HG03342 (cell line): ENCODE results near the gene RNF25.
A peak's percentile ranks its signal among the peaks of the same experiment; 100 is the strongest.

Experiments
- ATAC-seq: cut with Tn5 transposase; IDR thresholded peaks from one replicate; pipeline ENCODE4 v1.9.1; 2021; ENCODE audit warnings: mild to moderate bottlenecking, moderate library complexity; ENCODE audit not compliant: unreplicated experiment

RNF25 gene, protein sequence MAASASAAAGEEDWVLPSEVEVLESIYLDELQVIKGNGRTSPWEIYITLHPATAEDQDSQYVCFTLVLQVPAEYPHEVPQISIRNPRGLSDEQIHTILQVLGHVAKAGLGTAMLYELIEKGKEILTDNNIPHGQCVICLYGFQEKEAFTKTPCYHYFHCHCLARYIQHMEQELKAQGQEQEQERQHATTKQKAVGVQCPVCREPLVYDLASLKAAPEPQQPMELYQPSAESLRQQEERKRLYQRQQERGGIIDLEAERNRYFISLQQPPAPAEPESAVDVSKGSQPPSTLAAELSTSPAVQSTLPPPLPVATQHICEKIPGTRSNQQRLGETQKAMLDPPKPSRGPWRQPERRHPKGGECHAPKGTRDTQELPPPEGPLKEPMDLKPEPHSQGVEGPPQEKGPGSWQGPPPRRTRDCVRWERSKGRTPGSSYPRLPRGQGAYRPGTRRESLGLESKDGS

DNA sequence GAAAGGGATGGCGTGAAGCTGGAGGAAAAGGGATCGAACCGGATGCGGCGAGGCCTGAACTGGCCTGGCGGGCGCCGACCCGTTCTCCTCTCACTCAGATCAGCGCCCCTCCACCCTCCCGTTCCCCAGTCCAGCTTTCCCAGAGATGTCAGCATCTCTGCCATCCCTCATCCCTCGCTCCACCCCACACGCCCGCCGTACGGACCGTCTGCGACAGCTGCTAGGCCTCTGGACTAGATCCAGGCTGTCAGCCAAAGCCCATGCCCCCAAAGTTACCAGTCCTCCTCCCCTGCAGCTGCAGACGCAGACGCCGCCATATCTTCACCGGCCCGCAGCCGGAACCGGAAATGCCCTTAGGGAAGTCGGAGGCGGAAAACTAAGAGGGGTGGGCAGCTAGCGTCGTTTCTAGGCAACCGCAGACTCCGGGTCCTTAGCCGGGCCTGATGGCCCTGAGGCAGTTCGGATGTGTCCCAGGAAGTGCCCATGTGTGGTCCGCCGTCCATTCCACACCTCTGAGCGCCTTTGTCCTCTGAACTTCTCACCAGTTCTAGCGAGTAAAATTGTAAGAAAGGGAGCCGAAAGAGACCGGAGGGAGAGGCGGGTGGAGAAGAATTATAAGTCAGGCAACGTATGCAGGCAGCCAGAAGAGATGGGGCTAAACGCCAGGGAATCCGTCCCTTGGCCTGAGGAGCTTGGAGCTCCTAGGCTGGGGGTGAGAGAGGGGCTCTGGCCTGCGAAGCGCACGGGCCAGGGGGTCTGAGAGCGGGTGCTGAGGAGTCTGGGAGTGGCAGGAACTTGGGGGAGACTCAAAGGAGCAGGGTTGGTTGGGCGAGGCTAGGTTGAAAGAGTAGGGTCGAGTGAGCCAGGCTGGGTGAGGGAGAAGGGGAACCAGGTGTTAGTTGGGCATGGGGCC, at the start of gene RNF25, which contains the start of gene STK36:
Gene RNF25 (minus strand): TSS at position 349 of the 913 bp plus-strand sequence. CDS start 32 bp downstream, at position 317.
Gene STK36 (plus strand): TSS at position 433 of the 913 bp plus-strand sequence. CDS start 744 bp downstream, outside the sequence.
- ATAC-seq, result peak; percentile 98

DNA sequence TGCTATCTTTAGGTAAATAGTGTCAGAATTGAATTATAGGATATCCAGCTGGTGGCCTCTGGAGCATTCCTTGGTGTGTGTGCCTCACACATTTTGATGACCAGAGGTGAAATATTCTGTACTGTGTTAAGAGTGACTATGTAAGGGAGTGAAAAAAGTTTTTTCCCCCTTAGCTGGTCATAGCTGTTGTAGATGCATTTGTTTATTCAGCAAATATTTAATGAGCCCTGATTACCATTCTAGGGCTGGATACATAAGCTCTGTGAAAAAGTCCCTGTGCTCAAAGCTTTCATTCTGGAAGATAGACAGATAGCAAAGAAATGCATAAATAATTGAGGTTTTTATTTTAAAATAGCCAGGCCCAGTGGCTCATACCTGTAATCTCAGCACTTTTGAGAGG, 49.7 kb upstream of the RNF25 start:
- ATAC-seq, result no peak

GRCh38 chr2:218720048-218721041, 48.5 kb upstream of the RNF25 start:
- no peak for ATAC-seq

- no peak for ATAC-seq
Observed at GRCh38 chr2:218719457-218719856, 47.7 kb upstream of the RNF25 start.

GRCh38 chr2:218718058-218718457, 46.3 kb upstream of the RNF25 start:
- ATAC-seq, result no peak

GRCh38 chr2:218717262-218717661, 45.5 kb upstream of the RNF25 start:
- ATAC-seq, result no peak

- no peak for ATAC-seq
Observed at GRCh38 chr2:218716070-218716469, 44.3 kb upstream of the RNF25 start.

GRCh38 chr2:218713922-218714321, 42.1 kb upstream of the RNF25 start:
- ATAC-seq, result no peak

- ATAC-seq, result no peak
Observed at GRCh38 chr2:218711550-218711929, 39.7 kb upstream of the RNF25 start.

- peak; percentile 84 for ATAC-seq
Observed at GRCh38 chr2:218710687-218711549, 39.1 kb upstream of the RNF25 start, which contains the start of gene TTLL4. TTLL4 (plus strand) TSS chr2:218710835; CDS start chr2:218737677, 26,842 bp downstream.

DNA sequence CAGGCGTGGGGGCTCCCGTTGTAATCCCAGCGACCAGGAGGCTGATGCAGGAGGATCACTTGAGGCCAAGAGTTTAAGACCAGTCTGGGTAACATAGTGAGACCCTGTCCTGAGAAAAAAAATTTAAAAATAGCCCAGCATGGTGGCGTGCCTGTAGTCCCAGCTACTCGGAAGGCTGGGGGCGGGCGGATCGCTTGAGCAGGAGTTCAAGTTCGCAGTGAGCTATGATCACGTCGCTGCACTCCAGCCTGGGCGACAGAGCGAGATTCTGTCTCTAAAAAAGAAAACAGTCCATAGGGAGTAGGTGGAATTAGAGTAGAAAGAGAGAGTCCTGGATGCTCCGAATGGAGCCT, 38.5 kb upstream of the RNF25 start:
- no peak for ATAC-seq

DNA sequence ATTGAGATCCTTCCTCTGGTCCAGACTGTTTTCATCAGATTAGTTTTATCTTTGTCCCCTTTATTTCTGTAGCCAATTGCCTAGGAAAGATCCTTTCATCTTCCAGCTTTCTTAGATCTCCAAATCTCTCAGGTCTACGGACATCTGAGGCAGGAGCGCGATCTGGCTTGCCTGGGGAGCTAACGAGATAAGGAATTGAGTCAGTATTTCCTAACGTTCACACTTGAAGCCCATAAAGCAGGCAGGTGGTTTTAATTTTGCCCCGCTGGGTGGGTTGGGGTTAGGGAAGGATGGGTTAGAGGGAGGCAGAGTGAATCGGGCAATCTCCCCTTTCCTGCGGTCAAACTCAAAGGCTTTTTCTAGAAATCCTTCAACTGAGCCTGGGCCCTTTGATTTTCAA, 38.1 kb upstream of the RNF25 start:
- no peak for ATAC-seq

DNA sequence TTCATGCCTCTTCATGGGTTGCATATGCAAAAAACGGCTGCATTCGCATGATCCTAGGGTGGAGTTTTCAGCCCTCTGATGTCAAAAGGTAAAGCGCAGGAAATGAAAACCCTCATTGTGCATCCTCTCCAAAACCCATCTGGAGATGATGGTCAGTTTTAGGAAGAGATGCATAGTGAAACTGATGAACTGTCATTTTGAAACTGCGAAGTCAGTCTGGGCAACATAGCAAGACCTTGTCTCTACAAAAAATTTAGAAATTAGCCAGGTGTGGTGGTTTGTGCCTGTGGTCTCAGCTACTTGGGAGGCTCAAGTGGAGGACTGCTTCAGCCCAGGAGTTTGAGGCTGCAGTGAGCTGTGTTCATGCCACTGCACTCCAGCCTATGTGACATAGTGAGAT, 36.3 kb upstream of the RNF25 start:
- peak; percentile 45 for ATAC-seq

- ATAC-seq, result no peak
Observed at GRCh38 chr2:218703341-218703740, 31.5 kb upstream of the RNF25 start.

DNA sequence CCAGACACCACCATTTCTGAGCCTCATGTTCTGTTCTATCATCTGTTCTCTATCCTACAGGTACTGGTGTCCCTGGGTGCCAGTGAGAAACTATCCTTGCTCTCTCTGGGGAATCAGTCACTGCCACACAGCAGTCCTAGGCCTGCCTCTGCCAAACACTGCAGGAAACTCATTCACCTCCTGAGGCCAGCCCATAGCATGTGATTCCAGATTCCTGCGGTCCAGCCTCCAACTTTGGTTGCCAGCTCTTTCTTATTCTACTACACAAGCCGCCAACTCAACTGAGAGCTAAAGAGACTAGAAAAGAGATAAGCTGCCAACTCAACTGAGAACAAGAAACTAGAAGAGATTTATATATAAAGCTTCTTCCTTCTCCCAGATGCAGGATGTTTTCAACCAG, 30.0 kb upstream of the RNF25 start:
- no peak for ATAC-seq

DNA sequence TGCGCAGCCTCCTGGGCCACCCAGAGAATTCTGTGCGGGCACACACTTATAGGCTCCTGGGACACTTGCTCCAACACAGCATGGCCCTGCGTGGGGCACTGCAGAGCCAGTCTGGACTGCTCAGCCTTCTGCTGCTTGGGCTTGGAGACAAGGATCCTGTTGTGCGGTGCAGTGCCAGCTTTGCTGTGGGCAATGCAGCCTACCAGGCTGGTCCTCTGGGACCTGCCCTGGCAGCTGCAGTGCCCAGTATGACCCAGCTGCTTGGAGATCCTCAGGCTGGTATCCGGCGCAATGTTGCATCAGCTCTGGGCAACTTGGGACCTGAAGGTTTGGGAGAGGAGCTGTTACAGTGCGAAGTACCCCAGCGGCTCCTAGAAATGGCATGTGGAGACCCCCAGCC, 27.1 kb upstream of the RNF25 start:
- no peak for ATAC-seq

DNA sequence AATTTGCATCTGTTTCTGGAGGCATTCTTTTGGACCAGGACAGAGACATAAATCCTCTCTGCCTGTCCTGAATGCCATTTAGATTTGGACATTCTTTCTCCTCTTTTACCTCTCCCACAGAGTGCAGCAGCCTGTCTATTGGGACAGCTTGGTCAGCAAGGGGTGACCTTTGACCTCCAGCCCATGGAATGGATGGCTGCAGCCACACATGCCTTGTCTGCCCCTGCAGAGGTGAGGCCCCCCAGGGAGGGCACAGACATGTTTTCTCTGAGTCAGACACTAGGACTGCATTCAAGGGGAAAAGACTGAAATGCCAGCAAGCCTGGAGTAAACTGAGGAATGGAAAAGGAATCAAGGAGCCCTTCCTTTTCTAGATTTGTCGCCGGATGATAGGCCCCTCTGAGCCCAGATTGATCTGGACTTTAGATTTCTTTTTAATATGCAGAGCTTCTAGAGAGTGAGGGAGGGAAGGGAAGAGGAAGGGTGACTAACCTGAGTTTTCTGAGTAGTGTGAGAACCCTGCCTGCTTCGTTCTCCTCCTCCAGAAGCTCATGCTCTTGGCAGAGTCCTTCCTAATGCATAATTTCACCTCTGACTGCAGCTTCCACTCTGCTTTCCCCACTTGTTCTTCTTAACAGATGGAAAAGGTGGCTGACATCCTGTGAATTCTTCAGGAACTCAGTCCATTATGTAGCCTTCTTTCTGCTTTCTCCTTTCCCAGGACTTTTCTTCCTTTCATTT, 22.8 kb upstream of the RNF25 start:
- no peak for ATAC-seq

DNA sequence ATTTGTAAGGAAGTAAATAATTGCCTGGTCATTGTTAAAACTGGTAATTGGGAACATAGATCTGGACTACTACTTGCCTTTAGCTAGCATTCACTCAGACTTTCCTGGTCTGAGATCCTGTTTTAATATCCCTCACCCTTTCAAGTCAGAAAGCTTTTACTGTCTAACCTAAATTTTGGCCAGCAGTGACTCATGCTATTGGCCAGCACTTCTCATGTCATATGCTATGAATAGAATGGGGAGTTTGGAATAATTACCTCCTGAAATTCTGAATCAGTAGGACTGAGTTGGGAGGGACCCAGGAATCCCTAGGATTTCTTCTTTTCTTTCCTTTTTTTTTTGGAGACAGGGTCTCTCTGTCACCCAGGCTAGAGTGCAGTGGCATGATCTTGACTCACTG, 19.4 kb upstream of the RNF25 start:
- no peak for ATAC-seq
